Kidney epithelial cell (primary cell): Measurements from ENCODE around the gene TADA3. TPM values are rescaled to one million over a fixed set of nuclear protein-coding genes. Genes with fewer than 3 reads are reported as not detected.

Experiments
- DNase-seq: peaks from one replicate; pipeline ENCODE4 v3.0.0-alpha.2; 2010; ENCODE audit warnings: low read depth
- H3K27me3 ChIP-seq: 2 replicates; pipeline ENCODE4 v1.6.0; 2011; ENCODE audit warnings: low read length; ENCODE audit not compliant: control insufficient read depth, insufficient read depth
- H3K36me3 ChIP-seq: 2 replicates; pipeline ENCODE4 v1.5.1; 2011; ENCODE audit warnings: low read length; ENCODE audit not compliant: control insufficient read depth, insufficient read depth
- H3K4me3 ChIP-seq: 2 replicates; pipeline ENCODE4 v1.5.1; 2011; ENCODE audit warnings: low read depth, mild to moderate bottlenecking, control low read depth, low read length
- total RNA-seq: library from RNA; depleted of rRNA; stranded (reverse); fragments of >200 nt; gene quantifications from 2 replicates; pipeline ENCODE4 v1.2.3, GENCODE V29; 2015
- TF ChIP-seq, protein P1 (sequence below): IDR thresholded peaks from 2 replicates; pipeline ENCODE4 v1.5.1; 2011; ENCODE audit warnings: mild to moderate bottlenecking, moderate library complexity, low read length, control low read depth, inconsistent platforms; ENCODE audit not compliant: insufficient read depth, poor library complexity, severe bottlenecking

Gene TADA3
- total RNA-seq, 1 donor from 2014 or later: 105 TPM

DNA sequence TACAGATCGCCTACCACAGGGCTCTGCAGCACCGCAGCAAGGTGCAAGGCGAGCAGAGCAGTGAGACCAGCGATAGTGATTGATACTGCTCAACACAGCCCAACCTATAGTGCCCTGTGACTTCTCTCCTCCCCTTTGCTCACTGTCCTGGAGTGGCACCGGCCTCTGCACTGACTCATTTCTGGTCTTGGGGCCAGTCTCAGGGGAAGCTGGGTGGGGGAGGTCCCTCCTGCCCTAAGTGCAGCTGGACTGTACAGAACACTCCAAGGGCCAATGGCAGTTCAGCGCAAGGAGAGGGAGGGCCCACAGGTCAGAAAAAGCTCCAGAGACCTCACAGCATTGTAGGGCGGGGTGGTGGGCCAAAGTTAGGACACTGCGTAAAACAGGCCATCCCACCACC lies 45.0 kb downstream of the TADA3 start:
- Histone ChIP-seq H3K27me3 (no peaks in the 10 kb centered on the region), H3K36me3 (peaks cover 10% of the 10 kb centered on the region), H3K4me3 (no peak overlapping the region)
- DNase-seq: no peak
- TF ChIP-seq, protein P1, sequence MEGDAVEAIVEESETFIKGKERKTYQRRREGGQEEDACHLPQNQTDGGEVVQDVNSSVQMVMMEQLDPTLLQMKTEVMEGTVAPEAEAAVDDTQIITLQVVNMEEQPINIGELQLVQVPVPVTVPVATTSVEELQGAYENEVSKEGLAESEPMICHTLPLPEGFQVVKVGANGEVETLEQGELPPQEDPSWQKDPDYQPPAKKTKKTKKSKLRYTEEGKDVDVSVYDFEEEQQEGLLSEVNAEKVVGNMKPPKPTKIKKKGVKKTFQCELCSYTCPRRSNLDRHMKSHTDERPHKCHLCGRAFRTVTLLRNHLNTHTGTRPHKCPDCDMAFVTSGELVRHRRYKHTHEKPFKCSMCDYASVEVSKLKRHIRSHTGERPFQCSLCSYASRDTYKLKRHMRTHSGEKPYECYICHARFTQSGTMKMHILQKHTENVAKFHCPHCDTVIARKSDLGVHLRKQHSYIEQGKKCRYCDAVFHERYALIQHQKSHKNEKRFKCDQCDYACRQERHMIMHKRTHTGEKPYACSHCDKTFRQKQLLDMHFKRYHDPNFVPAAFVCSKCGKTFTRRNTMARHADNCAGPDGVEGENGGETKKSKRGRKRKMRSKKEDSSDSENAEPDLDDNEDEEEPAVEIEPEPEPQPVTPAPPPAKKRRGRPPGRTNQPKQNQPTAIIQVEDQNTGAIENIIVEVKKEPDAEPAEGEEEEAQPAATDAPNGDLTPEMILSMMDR: no peak

DNA sequence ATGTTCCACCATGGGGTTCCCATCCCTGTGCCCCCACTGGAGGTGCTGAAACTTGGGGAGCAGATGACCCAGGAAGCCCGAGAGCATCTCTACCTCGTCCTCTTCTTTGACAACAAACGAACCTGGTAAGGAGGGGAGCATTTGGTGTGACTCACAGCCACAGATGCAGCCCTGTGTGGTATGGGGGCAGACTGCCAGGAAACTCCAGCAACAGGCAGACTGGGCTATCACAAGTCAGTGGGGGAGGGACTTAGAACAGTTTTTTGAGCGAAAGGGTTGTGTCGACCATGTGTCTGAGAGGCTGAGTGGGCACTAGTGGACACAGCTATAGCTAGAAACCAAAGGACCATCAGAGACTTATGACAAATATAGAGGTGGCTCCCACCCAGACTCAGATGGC lies 45.9 kb downstream of the TADA3 start:
- H3K36me3 ChIP-seq: peaks cover 7% of the 10 kb centered on the region
- H3K4me3 ChIP-seq: no peak overlapping the region
- H3K27me3 ChIP-seq: no peaks in the 10 kb centered on the region
- DNase-seq: peak; percentile 23
- TF ChIP-seq, protein P1: no peak

DNA sequence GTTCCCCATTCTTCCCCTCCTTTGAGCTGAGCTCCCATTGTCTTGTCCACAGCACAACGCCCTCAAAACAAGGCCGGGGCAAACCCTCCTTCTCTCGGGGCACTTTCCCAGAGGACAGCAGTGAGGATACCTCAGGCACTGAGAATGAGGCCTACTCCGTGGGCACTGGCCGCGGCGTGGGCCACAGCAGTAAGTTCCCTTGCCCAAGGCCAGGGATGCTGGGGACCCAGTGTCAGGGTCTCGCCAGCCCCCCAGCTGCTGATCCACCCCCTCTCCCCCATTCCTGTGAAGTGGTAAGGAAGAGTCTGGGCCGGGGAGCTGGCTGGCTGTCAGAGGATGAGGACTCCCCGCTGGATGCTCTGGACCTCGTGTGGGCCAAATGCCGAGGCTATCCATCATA lies 46.8 kb downstream of the TADA3 start:
- peaks cover 7% of the 10 kb centered on the region for H3K36me3 ChIP-seq
- no peak for DNase-seq
- TF ChIP-seq, protein P1: no peak
- H3K27me3 ChIP-seq: no peaks in the 10 kb centered on the region
- no peak overlapping the region for H3K4me3 ChIP-seq

DNA sequence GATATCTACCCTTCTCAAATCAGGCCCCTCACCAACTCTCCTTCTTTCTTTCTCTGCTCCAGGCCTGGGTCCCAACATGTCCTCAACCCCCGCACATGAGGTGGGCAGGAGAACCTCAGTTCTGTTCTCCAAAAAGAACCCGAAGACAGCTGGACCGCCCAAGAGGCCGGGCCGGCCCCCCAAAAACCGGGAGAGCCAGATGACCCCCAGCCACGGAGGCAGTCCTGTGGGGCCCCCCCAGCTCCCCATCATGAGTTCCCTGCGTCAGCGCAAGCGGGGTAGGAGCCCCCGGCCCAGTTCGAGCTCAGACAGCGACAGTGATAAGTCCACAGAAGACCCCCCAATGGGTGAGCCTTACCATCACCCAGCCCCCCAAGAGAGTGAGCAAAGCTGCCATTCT lies 48.1 kb downstream of the TADA3 start:
- TF ChIP-seq, protein P1: no peak
- Histone ChIP-seq H3K27me3 (no peaks in the 10 kb centered on the region), H3K36me3 (peaks cover 10% of the 10 kb centered on the region), H3K4me3 (no peak overlapping the region)
- DNase-seq: no peak

DNA sequence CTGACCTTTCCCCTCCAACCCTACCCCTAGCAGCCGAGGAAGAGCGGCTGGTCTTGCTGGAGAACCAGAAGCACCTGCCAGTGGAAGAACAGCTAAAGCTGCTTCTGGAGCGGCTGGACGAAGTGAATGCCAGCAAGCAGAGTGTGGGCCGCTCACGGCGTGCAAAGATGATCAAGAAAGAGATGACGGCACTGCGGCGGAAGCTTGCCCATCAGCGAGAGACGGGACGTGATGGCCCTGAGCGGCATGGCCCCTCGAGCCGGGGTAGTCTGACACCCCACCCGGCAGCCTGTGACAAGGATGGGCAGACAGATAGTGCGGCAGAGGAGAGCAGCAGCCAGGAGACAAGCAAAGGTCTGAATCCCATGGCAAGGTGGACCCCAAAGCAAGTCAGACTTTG lies 48.7 kb downstream of the TADA3 start:
- H3K36me3 ChIP-seq: peaks cover 12% of the 10 kb centered on the region
- DNase-seq: no peak
- H3K27me3 ChIP-seq: no peaks in the 10 kb centered on the region
- TF ChIP-seq, protein P1: no peak
- no peak overlapping the region for H3K4me3 ChIP-seq

DNA sequence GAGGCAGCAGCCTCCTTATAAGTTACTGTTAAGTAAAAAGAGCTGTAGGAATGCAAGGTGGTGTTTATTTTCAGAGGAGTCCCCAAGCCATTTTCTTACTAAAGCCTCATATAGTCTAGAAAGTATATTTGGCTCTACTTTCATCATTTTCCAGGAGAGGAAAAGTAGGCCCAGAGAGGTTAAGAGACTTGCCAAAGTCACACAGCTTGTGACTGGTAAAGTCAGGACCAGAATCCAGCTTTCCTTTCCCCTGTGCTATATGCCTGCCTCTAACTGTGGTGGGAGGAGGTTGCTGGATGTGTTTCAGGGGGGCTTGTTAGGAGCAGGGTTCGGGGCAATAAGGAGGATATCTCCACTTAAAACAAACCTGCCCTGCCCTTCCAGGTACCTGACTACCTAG lies 49.7 kb downstream of the TADA3 start:
- H3K36me3 ChIP-seq: peaks cover 12% of the 10 kb centered on the region
- TF ChIP-seq, protein P1: no peak
- no peak for DNase-seq
- no peak overlapping the region for H3K4me3 ChIP-seq
- H3K27me3 ChIP-seq: no peaks in the 10 kb centered on the region
